Putamen (tissue), 1 donor: Measurements from ENCODE around the gene CDCP2.
"Not testable (repeated sequence)": the region's sequence is repeated elsewhere in the genome, so short reads cannot be mapped to it uniquely, and the experiment has no call there.

ENCODE experiments used
- DNase-seq: peaks from one replicate; pipeline ENCODE4 v3.0.0-alpha.2; 2016; ENCODE audit warnings: low spot score

Gene CDCP2

DNA sequence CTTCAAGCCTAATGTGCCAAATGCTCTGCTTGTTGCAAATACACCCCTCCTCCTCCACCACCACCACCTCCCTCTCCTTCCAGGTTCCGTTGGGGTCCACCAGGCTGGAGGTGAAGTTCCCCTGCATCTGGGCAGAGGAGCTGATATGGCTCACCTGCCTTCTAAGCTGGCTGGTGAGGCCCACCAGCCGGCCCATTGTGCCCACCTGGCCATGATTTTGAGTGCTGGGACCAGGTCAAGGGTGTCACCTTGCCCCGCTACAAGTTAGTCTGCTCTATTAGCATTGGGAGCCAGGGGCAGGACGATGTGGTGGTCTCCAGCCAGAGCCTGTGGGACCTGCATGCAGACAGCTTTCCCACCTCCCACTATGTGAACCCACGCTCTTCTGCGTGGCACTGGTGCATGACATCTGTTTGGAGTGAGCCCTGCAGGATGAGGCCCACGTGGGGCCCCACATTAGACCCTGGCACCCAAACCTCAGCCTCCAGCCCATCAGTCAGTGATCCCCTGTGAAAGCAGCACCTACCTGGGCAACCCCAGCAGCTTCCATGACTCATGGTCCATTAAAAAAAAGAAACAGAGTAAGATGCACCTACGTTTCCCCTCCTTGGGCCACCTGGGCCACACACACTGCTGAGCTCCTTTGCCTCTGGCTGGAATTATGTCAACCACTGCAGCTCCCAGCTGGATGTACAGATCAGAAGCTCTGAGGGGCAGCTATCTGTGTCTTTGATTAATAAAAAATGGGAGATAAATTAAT, 15.6 kb upstream of the CDCP2 start:
- no peak for DNase-seq

- peak; percentile 11 for DNase-seq
These were observed 14.8 kb upstream of the CDCP2 start for GRCh38 chr1:54167422-54168139.

DNA sequence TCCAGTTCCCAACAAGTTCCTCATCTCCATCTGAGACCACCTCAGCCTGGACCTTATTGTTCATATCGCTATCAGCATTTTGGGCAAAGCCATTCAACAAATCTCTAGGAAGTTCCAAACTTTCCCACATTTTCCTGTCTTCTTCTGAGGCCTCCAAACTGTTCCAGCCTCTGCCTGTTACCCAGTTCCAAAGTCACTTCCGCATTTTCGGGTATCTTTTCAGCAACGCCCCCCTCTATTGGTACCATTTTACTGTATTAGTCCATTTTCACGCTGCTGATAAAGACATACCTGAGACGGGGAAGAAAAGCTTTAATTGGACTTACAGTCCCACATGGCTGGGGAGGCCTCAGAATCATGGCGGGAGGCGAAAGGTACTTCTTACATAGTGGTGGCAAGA, 13.6 kb upstream of the CDCP2 start:
- not testable (repeated sequence) for DNase-seq

- no peak for DNase-seq
These were observed 12.3 kb upstream of the CDCP2 start for GRCh38 chr1:54165146-54165545.

DNA sequence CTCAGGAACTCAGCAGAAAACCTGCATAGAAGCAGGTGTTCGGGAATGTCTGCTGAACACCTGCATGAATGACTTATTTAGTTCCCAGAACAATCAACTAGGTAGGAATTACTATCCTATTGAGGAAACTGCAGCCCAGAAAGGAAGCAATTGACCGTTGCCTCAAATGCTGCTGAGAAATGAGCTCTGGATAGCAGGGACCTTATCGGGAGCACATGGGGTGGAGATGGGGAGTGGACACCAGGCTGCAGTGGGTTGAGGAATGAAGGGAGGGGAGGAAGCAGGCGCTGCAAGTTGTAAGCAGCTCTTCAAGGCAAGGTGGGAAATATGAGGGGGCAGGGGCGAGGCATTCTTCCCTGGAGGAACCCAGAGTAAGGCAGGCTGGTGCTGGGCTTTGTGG, 10.8 kb upstream of the CDCP2 start:
- DNase-seq: no peak

GRCh38 chr1:54163051-54163450, 10.3 kb upstream of the CDCP2 start:
- DNase-seq: no peak

DNA sequence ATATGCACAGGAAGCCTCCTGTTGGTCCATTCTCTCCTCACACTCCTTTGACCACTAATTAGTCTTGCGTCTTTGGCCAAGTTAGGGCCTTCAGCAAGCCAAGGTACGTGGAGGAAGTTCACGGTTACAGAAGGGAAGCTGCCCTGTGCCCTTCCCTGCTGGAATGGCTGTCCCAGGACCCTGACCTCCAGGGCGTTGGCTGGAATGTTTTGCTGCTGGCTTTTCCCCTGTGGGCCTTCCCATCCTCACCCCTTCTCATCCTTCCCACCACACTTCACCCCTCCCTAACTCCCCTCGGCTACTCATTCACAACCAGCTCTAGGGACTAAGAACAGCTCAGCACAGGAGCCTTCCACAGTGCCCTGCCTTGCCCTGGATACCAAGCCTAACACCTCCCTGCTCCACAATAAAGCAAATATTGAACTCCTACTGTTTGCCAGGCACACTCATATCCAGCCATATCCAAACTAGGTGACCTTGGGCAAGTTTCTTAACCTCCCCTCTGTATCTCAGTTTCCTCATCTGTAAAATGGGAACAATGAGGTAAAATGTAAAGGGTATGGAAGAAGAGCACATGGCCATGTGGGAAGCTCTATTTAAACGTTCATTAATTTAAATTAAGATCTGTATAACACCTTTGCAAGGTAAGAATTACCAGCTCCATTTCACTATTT, 8.8 kb upstream of the CDCP2 start:
- DNase-seq: no peak

DNA sequence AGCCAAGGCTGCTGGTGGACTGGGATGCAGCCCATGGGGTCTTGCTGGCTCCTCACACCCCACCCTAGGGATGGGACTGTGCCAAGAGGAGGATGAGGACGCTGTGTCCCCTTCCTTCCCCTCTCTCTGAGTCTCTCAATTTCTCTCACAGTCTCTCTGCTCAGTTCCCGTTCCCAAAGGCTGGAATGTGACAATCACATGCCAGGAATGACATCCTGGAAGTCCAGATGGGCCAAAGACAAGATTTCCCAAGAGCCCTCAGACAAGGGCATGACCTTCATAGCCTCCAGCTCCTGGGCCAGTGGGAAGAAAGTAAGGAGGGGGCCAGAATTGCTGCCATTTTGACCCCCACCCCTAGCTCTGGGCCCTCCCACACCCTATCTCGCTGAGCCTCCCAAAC, 7.6 kb upstream of the CDCP2 start:
- no peak for DNase-seq

DNA sequence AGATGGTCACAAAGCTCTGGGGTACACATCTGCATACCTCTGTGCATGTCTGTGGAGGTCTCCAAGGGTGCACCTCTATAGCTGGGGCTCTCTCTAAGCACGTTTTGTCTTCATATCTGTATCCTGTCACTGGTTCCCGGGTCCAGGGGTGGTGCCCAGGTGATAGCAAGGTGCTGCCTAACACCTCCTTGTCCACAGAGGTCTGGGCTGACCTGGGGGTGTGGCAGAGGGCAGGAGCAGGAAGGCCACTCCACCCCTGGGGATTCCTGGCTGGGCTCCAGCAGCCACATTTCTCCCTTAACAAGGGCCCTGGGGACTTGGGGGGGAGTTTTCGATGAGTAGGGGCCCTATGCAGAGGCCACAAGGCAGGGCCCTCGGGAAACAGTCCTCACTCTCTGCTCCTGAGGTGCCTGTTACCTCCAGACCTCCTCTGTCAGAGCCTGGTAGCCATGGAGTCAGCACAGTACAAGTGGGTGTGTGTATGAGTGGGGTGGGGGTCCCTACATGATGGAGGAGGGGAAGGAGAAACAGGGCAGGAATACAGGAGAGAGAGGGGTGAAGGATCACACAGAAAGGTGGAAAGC, 7.0 kb upstream of the CDCP2 start:
- no peak for DNase-seq

DNA sequence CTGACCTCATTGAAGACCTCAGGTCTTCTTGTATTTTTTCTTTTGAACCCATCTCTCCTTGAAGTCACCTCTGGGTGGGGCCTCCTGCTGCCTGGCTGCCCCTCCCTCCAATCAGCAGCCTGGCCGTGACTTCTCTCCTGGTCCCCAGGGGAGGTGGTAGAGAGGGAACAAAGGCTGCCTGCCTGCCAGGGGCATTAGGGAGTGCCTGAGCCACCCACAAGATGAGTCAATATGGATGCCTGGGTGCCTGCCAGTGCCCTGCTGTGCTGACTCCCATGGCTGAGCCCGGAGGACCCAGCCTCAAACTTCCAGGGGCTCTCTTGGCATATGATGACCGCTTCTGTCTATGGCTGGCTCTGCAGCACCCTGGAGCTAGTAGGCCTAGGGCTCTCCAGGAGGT, 5.3 kb upstream of the CDCP2 start:
- no peak for DNase-seq

DNA sequence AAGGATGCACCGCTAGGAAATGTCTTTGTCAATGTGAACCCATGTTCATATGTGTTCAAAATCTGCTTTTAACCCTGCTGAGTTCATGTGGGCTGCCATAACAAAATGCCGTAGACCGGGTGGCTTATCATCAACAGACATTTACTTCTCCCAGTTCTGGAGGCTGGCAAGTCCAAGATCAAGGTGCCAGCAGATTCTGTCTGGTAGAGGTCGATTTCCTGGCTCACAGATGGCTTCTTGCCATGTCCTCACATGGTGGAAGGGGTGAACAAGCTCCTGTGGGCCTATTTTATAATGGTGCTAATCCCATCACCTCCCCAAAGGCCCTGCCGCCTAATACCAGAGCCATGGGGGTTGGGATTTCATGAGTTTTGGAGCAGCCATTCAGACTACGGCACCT, 4.6 kb upstream of the CDCP2 start:
- no peak for DNase-seq

GRCh38 chr1:54156986-54157385, 4.2 kb upstream of the CDCP2 start:
- DNase-seq: no peak

GRCh38 chr1:54156201-54156600, 3.4 kb upstream of the CDCP2 start:
- no peak for DNase-seq

DNA sequence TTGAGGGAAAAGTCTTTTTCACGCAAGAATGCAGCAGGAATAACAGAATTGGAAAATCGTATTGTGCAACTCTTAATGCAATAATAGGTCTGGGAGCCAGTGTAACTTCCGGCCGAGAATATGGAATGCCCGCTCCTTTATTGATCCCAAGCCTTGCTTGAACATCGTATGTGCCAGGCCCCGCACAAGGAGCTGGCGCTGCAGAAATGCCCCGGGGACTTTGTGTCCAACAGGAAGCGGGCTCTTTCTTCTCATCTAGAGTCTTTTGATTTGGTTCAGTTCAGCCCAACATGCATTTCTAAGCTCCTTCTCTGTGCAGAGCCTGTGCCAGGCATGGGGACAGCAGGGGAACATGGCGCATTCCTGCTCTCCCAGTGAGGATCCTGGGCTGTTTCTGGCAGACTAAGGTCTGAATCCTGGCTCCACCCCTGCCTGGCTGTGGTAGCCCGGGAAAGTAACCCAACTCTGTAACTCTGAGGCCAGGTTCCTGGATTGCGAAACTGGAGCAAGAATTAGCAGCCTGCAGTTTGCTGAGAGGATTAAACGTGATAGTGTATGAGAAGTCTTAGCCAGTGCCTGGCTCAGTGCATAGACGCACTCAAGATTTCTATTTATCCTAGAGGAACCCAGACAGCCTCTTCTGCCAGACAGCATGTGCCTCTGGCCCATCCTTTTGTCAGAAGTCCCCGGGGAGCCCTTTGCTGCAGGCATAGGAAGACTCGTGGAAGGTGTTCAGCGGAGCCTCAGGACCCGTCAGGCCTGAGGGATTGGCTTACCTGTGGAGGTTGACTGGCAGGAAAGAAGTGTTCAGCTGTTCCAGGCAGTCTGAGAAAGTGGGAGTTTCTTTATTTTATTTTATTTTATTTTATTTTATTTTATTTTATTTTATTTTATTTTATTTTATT, 987 bp upstream of the CDCP2 start:
- DNase-seq: no peak

DNA sequence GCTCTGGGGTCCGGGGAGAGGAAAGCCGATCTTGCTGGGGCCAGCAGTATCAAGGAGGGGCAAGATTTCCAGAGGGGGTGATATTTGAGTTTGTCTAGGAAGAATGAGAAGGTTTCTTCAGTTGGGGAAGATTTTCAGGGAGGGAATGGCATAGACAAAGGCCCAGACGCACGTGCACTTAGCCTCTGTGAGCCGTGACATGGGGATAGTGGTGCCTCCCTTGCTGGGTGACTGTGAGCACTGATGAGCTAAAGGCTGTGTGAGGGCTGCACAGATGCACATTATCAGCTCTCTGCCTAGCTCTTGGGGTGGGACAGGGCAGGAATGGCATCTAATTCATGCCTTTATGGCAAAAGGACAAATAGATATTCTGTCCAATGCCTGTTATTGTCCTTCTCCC, 1.8 kb downstream of the CDCP2 start:
- no peak for DNase-seq

- DNase-seq: no peak
These were observed 3.1 kb downstream of the CDCP2 start for GRCh38 chr1:54149734-54150133.

DNA sequence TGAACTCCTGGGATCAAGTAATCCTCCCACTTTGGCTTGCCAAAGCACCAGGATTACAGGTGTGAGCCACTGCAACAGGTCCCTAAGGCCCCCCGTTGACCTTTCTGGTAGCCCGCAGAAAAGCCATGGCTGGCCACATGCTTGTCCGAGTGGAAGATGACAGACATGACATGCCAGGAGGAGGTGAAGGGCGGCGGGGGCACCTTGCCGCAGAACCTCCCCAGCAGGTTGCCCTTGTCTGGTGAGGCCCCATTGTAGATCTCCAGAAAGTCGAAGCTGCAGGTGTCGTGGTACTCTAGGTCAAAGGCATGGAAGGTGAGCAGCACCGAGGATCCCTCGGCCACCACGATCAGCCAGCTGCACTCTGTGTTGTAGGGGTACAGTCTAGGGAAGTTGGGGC, 8.4 kb downstream of the CDCP2 start:
- no peak for DNase-seq

- no peak for DNase-seq
These were observed 10.5 kb downstream of the CDCP2 start for GRCh38 chr1:54142146-54142900.

- no peak for DNase-seq
These were observed 13.1 kb downstream of the CDCP2 start for GRCh38 chr1:54139711-54140110.

DNA sequence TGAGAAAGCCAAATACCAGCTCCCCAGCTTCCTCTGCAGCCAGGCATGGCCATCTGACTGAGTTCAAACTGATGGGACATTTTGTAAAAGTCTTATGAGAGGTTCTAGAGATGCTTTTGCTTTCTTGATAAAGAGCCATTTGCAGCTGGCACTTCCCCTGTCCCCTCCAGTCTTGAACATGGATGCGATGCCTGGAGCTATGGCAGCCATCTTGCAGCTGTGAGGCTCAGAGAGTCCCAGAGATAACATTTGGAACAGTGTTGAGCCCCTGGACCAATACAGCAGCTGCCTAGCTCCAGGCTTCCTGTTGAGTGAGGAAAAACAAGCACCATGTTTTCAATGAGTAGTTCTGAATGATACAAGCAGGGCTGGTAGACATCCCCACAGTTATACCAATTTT, 13.8 kb downstream of the CDCP2 start:
- DNase-seq: no peak

DNA sequence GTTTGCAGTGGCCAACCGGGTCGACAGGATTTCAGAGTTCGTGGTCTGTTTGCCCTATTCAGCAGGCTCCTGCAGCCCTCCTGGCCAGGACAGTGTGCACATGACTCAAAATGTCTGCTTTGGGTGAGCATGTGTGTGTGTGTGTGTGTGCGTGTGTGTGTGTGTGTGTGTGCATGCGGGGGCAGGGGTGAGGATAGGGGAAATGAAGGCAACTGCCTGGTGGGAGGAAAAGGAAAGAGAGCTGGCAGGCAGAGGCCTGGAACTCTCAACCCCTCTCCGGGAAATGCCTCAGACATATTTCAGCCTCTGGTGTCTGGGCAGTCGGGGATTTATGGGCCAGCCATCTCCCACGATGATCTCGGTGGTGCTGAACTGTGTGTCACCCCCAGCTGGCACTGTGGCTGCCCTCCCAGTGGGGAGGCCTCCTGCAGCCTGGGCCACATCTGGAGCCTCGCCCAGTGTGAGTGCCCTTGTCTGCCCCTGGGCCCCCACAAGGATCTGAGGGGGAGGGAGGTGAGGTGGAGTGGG, 15.2 kb downstream of the CDCP2 start:
- DNase-seq: no peak
